ENCODE data around the gene ARHGEF1.
"Not testable (repeated sequence)": the region's sequence is repeated elsewhere in the genome, so short reads cannot be mapped to it uniquely, and the experiment has no call there.

ARHGEF1 gene

DNA sequence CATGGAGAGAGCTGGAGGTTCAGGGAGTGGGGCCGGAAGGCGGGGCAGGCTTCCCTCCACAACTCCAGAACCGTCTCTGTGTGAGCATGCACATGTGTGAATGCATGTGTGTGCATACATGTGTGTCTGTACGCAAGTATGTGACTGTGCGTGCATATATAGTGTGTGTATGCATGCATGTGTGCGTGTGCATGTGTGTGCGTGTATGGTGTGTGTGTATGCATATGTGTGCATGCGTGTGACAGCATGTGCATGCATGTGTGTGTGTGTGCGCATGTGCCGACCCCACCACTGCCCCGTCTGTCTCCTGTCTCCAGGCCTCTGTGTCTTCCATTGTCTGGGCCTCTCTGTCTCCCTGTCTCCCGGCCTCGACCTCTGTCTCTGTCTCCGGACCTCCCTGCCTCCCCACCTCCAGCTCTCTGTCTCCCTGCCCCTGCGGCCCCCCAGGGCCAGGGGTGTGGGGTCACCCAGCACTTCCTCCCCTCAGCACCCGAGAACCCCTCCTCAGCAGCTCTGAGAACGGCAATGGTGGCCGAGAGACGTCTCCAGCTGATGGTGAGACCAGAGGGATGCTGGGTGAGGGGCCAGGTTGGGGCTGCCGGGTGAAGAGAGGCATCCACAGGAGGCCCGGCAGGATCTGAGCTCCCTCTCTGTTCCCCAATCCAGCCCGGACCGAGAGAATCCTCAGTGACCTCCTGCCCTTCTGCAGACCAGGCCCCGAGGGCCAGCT, 22.5 kb downstream of the ARHGEF1 start:
- no peak for DNase-seq

- DNase-seq, result no peak
Measured at GRCh38 chr19:41906271-41906670, 23.3 kb downstream of the ARHGEF1 start.

GRCh38 chr19:41906916-41907680, 24.1 kb downstream of the ARHGEF1 start:
- DNase-seq, result no peak

- no peak for DNase-seq
Measured at GRCh38 chr19:41907994-41908615, 25.1 kb downstream of the ARHGEF1 start.

DNA sequence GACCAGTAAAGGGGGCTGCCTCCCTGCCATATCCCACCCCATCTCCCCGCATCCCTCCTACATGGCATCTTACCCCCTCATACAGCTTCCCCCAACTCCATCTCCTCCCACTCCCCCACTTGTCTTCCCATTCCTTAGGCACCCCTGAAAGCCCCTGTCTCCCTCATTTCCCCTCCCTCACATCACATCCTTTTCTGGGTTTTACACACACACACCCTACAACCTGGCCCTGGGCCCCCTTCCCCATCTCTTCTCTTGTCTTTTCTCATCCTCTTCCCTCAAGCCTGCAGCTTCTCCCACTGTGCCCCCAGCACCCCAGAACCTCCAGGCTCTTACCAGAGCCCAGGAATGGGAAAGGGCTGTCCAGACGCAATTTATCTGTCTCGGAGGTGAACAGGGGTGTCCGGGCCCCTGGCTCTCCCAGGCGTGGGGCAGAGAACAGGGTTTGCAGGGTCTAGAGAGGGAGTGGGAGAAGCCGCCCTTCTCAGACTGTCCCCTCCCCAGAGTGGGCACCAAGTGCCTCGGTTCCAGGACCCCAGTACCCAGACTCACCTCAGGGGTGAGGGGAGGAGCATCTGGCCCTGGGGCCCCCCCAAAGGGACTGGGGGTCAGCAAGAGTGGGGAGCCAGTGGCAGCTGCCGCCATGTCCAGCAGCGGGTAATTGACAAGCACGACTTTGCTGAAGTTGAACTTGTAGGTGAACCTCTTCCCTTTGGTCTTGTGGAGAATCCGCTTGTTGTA, 25.9 kb downstream of the ARHGEF1 start:
- no peak for DNase-seq

DNA sequence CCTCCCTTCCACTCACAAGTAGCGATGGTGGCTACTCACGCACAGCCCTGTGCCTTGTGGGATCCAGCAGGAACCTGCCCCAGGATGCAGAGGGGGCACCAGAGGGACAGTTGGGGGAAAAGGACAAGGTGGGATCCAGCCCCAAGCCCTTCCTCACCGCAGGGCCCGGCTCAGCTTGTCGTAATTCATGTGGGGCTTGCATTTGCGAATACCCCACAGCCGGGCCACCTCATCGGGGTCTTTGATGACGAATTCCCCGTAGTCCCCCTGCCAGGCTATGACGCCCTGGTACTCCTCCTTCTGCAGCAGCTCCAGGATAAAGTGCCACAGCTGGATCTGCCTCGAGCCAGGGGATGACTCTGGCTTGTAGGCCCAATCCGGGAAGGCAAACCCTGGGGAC, 26.7 kb downstream of the ARHGEF1 start:
- DNase-seq, result no peak

DNA sequence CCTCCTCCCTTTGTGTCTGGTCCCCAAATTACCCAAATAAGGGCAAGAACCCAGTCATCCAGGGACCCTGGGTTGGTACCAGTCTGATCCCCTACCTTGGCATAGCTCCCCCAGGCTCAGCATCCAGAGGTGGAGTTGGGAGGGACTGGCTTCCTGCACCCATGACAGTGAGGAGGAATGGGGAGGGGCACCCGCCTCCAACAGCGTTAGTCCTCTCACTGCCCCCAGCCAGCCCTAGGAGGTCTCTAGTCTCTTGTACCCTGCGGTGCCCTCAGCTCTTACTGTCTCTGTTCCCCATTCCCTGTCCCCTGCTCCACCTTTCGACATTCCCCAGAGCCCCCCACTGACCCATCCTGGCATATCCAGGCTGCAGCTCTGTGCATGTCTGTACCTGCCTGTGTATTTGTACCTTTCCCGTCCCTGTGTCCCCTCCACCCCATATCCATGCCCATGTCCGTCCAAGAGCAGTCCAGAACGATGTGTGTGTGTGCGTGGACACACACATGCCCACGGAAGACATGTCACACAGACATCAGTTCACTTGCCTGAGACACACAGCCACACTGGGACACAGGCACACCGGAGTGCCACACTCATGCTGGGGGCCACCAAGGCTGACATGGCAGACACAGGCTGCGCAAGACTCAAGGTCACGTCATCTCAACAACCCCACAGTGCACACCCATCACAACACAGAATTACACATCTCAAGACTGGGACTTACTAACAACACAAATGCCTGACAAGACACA, 27.4 kb downstream of the ARHGEF1 start:
- DNase-seq, result no peak

- DNase-seq, result no peak
Measured at GRCh38 chr19:41910992-41911888, 28.3 kb downstream of the ARHGEF1 start.

DNA sequence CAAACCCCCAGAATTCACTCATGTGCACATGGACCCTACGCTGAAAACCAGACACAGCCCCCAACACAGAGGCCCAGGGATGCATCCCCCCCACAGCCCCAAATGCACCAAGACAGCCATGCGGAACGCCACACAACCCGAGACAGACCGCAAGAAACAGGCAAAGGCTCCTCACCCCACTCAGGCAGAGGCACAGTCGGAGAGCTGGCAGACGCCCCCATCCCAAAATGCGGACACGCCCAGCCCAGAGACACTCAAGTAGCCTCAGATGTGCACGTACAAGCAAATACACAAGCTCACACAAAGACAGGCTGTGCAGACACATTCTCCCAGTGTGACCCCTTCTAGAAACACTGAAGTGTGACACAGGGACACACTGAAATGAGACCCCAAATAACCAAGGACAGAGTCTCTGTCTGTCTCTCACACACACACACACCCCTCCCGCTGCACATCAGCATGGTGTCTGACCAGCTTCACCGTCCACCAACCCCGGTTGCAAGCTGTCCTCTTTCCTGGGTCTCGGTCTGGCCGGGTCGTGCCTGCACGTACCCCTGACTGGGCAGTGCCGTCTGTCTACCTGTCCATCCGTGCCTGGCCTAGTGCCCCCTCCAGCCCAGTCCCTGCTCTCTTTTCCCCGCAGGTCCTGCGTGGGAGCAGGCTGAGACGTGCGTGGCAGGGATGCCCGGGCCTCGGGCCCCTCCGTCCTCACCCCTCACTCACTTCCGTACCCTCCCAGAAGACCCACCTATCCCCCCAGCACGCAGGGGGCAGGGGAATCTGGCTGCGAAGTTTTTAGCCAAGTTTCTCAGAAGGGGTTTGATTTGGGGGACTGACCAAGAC, 29.1 kb downstream of the ARHGEF1 start:
- no peak for DNase-seq

DNA sequence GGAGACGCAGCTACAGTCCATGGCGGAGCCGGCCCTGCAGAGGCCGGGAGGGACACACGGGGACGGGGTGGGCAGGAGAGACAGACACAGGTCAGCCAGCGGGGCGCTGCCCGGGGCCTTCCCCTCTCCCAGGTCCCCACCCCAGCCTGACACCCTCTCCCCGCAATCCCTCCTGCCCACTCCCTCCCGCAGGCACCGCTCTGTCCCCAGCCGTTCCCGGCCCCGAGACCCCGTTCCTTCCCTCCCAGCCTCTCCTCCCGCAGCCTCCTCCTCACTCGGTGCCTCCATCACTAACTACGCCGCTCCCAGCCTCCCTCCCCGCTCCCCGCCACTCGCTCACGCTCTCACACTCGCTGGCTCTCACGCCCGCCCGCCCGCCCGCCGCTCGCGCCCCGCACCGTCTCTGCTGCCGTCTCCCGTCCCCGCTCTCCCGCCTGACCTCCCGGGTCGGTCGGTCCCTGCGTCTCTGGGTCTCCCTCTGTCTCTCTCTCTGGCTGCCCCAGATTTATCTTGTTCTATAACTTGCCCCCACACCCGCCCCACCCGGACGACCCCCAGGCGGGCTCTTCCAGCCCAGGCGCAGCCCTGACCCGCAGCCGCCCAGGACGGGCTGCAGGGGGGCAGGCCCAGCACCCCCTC, 30.0 kb downstream of the ARHGEF1 start:
- DNase-seq, result no peak

GRCh38 chr19:41913538-41914423, 30.8 kb downstream of the ARHGEF1 start:
- no peak for DNase-seq

GRCh38 chr19:41914424-41914834, 31.4 kb downstream of the ARHGEF1 start:
- not testable (repeated sequence) for DNase-seq

GRCh38 chr19:41915021-41915775, 32.2 kb downstream of the ARHGEF1 start:
- DNase-seq, result no peak

GRCh38 chr19:41915776-41916414, 32.9 kb downstream of the ARHGEF1 start:
- DNase-seq, result peak in 1 of 5 experiments; percentile 52

DNA sequence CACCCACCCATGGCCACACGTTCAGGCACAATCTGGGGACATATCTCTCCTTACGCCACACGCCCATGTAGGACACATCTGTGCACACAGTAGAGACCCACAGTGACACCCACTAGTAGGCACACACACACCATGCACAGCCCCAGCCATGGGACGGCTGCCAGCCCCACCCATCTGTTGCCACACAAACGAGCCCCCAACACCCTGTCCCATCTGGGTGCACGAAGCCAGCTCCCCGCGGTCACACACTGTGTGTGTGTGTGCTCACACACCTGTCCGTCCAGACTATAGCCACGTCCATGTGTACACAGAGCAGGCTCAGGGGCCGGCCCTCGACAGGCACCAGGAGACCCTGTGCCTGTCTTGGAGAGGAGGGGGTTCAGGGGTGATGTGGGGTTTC, 34.7 kb downstream of the ARHGEF1 start:
- no peak for DNase-seq

GRCh38 chr19:41918095-41918494, 35.1 kb downstream of the ARHGEF1 start:
- DNase-seq, result no peak

GRCh38 chr19:41918653-41919244, 35.8 kb downstream of the ARHGEF1 start:
- no peak for DNase-seq

Measured in T-helper 2 cell (primary cell).